GM23248 (cell line): Measurements from ENCODE around the gene SUPV3L1. TPM values are rescaled to one million over a fixed set of nuclear protein-coding genes. Genes with fewer than 3 reads are reported as not detected.
A peak's percentile ranks its signal among the peaks of the same experiment; 100 is the strongest.

ENCODE experiments used
- DNase-seq: peaks from one replicate; pipeline ENCODE4 v3.0.0-alpha.2; 2015
- H2AFZ ChIP-seq: fragments of 200-600 bp; sonication (generic); 2 replicates; pipeline ENCODE4 v1.6.1; 2016; ENCODE audit warnings: antibody characterized with exemption
- H3F3A ChIP-seq: fragments of 200-600 bp; sonication (generic); 2 replicates; pipeline ENCODE4 v1.6.1; 2016; ENCODE audit warnings: mild to moderate bottlenecking, antibody characterized with exemption, mixed run types; ENCODE audit not compliant: insufficient read depth
- H3K27ac ChIP-seq: fragments of 200-600 bp; sonication (generic); 2 replicates; pipeline ENCODE4 v1.5.1; 2016; ENCODE audit warnings: mild to moderate bottlenecking
- H3K27me3 ChIP-seq: fragments of 200-600 bp; sonication (generic); replicated peaks from 2 replicates; pipeline ENCODE4 v1.6.1; 2016; ENCODE audit warnings: mild to moderate bottlenecking; ENCODE audit not compliant: insufficient read depth
- H3K36me3 ChIP-seq: fragments of 200-600 bp; sonication (generic); 2 replicates; pipeline ENCODE4 v1.6.1; 2016; ENCODE audit warnings: low read depth, mild to moderate bottlenecking
- H3K4me1 ChIP-seq: fragments of 200-600 bp; sonication (generic); 2 replicates; pipeline ENCODE4 v1.6.1; 2016; ENCODE audit warnings: mild to moderate bottlenecking; ENCODE audit not compliant: insufficient read depth
- H3K4me2 ChIP-seq: fragments of 200-600 bp; sonication (generic); one replicate; pipeline ENCODE4 v1.6.1; 2016; ENCODE audit warnings: mild to moderate bottlenecking; ENCODE audit not compliant: unreplicated experiment
- H3K4me3 ChIP-seq: fragments of 200-600 bp; sonication (generic); 2 replicates; pipeline ENCODE4 v1.5.1; 2016; ENCODE audit warnings: mild to moderate bottlenecking
- H3K79me2 ChIP-seq: fragments of 200-600 bp; sonication (generic); 2 replicates; pipeline ENCODE4 v1.6.1; 2016; ENCODE audit warnings: mild to moderate bottlenecking; ENCODE audit not compliant: insufficient read depth
- H3K9ac ChIP-seq: fragments of 200-600 bp; sonication (generic); 2 replicates; pipeline ENCODE4 v1.6.1; 2016; ENCODE audit warnings: mild to moderate bottlenecking
- H3K9me2 ChIP-seq: fragments of 200-600 bp; sonication (generic); 2 replicates; pipeline ENCODE4 v1.6.1; 2016; ENCODE audit warnings: mixed run types, mild to moderate bottlenecking, moderate library complexity; ENCODE audit not compliant: insufficient read depth
- H3K9me3 ChIP-seq: fragments of 200-600 bp; sonication (generic); one replicate; pipeline ENCODE4 v1.6.1; 2017; ENCODE audit warnings: low read depth
- H4K20me1 ChIP-seq: fragments of 200-600 bp; sonication (generic); 2 replicates; pipeline ENCODE4 v1.6.0; 2016; ENCODE audit not compliant: insufficient read depth
- EZH2 ChIP-seq: fragments of 200-600 bp; sonication (generic); IDR thresholded peaks from 2 replicates; pipeline ENCODE4 v1.6.1; 2018; ENCODE audit warnings: antibody characterized with exemption, mild to moderate bottlenecking; ENCODE audit not compliant: insufficient read depth, poor library complexity, severe bottlenecking
- EZH2phosphoT487 ChIP-seq: fragments of 200-600 bp; sonication (generic); IDR thresholded peaks from 2 replicates; pipeline ENCODE4 v1.6.1; 2018; ENCODE audit warnings: antibody characterized with exemption, moderate library complexity, mild to moderate bottlenecking, low read depth; ENCODE audit not compliant: insufficient read depth
- whole genome bisulfite sequencing, 2 experiments: methylation state at CpG; one replicate each; pipeline ENCODE4 v1.1.6; 2015 to 2017; ENCODE audit warnings: low lambda C conversion rate in 2 of 2, low coverage in 1 of 2; ENCODE audit errors: missing lambda C conversion rate in 2 of 2; 5-methylcytosine and 5-hydroxymethylcytosine counted together
- in situ Hi-C: fragments of 300-500 bp; cut with MboI; formaldehyde crosslinking; loops from 2 replicates; pipeline ENCODE4 v1.15.0; 2020
- polyA plus RNA-seq: library from polyadenylated mRNA; unstranded; fragments of >200 nt; fragmentation: Nextera tagmentation; extraction: Ambion mirVana; gene quantifications from 2 replicates; pipeline ENCODE4 v1.2.1, GENCODE V29; 2016
- total RNA-seq: library from RNA; depleted of rRNA; stranded (reverse); fragments of >200 nt; shearing (Covaris generic); gene quantifications from 2 replicates; pipeline ENCODE4 v1.2.3, GENCODE V29; 2014

The SUPV3L1 gene
- total and polyA plus RNA-seq, 2 experiments from 2014 or later = 28.1 to 29.9 TPM

GRCh38 chr10:69209787-69210484 is 29.9 kb downstream of the SUPV3L1 start:
- H3K27me3 ChIP-seq = no peaks in the 10 kb centered on the region
- H3K36me3 ChIP-seq = peaks cover 20% of the 10 kb centered on the region
- TF ChIP-seq EZH2 (no peak), EZH2phosphoT487 (no peak)
- in situ Hi-C loops = no loop called here
- no peak overlapping the region for H3K4me3 ChIP-seq
- no peak for DNase-seq
- H3F3A ChIP-seq = peaks cover 14% of the 10 kb centered on the region; the same call in 1 of the 2 replicates
- H3K4me1 ChIP-seq = no peaks in the 10 kb centered on the region
- no peaks in the 10 kb centered on the region for H3K9me3 ChIP-seq
- no peak overlapping the region for H2AFZ ChIP-seq
- H4K20me1 ChIP-seq = no peaks in the 10 kb centered on the region
- H3K9ac ChIP-seq = no peak overlapping the region
- no peaks in the 10 kb centered on the region for H3K79me2 ChIP-seq
- no peaks in the 10 kb centered on the region for H3K9me2 ChIP-seq
- WGBS, 2 experiments = 63 to 67% methylated on average over 3 of the region's 3 CpGs
- no peak overlapping the region for H3K4me2 ChIP-seq
- H3K27ac ChIP-seq = no peak overlapping the region

- WGBS, 2 experiments = 31 to 33% methylated on average over 2 of the region's 2 CpGs
Observed at GRCh38 chr10:69211104-69211503, 31.1 kb downstream of the SUPV3L1 start.

GRCh38 chr10:69211524-69211923 is 31.5 kb downstream of the SUPV3L1 start:
- Histone ChIP-seq H3K4me1 (no peaks in the 10 kb centered on the region), H3F3A (peaks cover 20% of the 10 kb centered on the region; the same call in 1 of the 2 replicates), H4K20me1 (no peaks in the 10 kb centered on the region), H3K79me2 (no peaks in the 10 kb centered on the region), H3K4me3 (no peak overlapping the region), H2AFZ (no peak overlapping the region), H3K4me2 (no peak overlapping the region), H3K9me2 (no peaks in the 10 kb centered on the region), H3K27ac (no peak overlapping the region), H3K36me3 (peaks cover 18% of the 10 kb centered on the region), H3K9ac (no peak overlapping the region), H3K27me3 (no peaks in the 10 kb centered on the region), H3K9me3 (no peaks in the 10 kb centered on the region)
- in situ Hi-C loops = no loop called here
- TF ChIP-seq EZH2 = no peak
- no peak for TF ChIP-seq EZH2phosphoT487
- WGBS, 2 experiments = 68 to 71% methylated on average over 3 of the region's 3 CpGs
- DNase-seq = peak; percentile 23

More at GRCh38 chr10:69211104-69211503, 31.1 kb downstream of the SUPV3L1 start:
- Histone ChIP-seq H3K4me3 (no peak overlapping the region), H3F3A (peaks cover 20% of the 10 kb centered on the region; the same call in 1 of the 2 replicates), H3K4me1 (no peaks in the 10 kb centered on the region), H3K9me3 (no peaks in the 10 kb centered on the region), H3K27ac (no peak overlapping the region), H3K36me3 (peaks cover 18% of the 10 kb centered on the region), H3K9ac (no peak overlapping the region), H3K27me3 (no peaks in the 10 kb centered on the region), H2AFZ (no peak overlapping the region), H3K9me2 (no peaks in the 10 kb centered on the region), H3K79me2 (no peaks in the 10 kb centered on the region), H3K4me2 (no peak overlapping the region), H4K20me1 (no peaks in the 10 kb centered on the region)
- DNase-seq = no peak
- TF ChIP-seq EZH2phosphoT487 = no peak
- in situ Hi-C loops = no loop called here

- 29 to 38% methylated on average over 5 of the region's 5 CpGs for WGBS, 2 experiments
- Histone ChIP-seq H2AFZ (no peak overlapping the region), H3K4me3 (no peak overlapping the region), H4K20me1 (no peaks in the 10 kb centered on the region), H3K9me2 (no peaks in the 10 kb centered on the region), H3K4me1 (peaks cover 11% of the 10 kb centered on the region), H3K4me2 (no peak overlapping the region), H3K27ac (no peak overlapping the region), H3K9ac (no peak overlapping the region), H3K36me3 (peaks cover 1% of the 10 kb centered on the region; the same call in 1 of the 2 replicates), H3K27me3 (no peaks in the 10 kb centered on the region), H3F3A (peaks cover 26% of the 10 kb centered on the region; the same call in 1 of the 2 replicates), H3K79me2 (no peaks in the 10 kb centered on the region), H3K9me3 (no peaks in the 10 kb centered on the region)
- TF ChIP-seq EZH2phosphoT487 (no peak), EZH2 (no peak)
- in situ Hi-C loops = no loop called here
- DNase-seq = no peak
Observed at GRCh38 chr10:69213591-69214311, 33.7 kb downstream of the SUPV3L1 start.
